Measurements from ENCODE around the gene RUNX1.

DNA sequence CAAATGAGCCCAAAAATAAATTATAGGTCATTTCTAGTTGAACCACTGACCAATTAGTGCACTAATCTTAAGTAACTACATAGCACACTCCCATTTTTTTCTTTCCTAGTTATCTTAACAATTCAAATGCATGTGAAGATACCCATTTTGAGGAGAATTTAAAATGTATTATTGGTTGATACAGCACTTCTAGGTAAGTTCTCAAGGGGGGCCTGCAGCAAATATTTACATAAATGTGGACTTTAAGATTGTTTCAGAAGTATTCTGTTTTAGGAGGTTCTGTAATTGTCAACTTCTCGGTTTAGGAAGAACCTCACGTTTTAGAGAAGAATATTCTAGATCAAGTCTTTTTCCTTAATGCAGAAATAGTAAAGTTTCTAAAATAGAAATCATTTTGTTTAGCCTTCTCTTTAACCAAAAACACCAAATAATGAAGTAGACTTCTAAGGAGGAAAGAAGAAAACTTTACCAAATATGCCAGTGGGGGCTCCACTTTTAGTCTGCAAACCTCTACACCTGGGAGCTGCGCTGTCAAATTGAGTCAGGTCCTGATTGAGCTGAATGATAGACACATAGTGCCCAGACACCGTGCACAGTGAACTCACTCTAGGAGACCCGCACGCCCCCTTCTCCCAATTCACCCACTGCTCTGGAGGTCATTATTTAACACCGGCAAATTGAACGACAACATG lies 144.4 kb downstream of the RUNX1 start:
- TF ChIP-seq CTCF (conservative IDR thresholded peaks at IDR 0.05), result no peak
- no peak for TF ChIP-seq ZFX (IDR thresholded peaks at IDR 0.05)

Measured in C4-2B (cell line).